Natural killer cell (primary cell): ENCODE results near the gene CCDC88B. TPM values are rescaled to one million over a fixed set of nuclear protein-coding genes. Genes with fewer than 3 reads are reported as not detected.

Experiments used
- ATAC-seq, 3 donors: fragments of 150-1000 bp in 2 of 3; fragments of 200-7000 bp in 1 of 3; cut with Tn5 transposase; 1 replicate in 1 of 3; 2 replicates in 2 of 3; pipeline ENCODE4 v1.10.0; 2021; ENCODE audit warnings: mild to moderate bottlenecking in 2 of 3, moderate library complexity in 2 of 3
- DNase-seq, 2 donors: peaks; one replicate each; pipeline versions ENCODE4 v3.0.0 to v3.0.0-alpha.2; 2013 to 2021; ENCODE audit warnings: mixed read lengths in 1 of 2
- H3K27ac ChIP-seq: one replicate; pipeline ENCODE4 v1.5.1; 2013; ENCODE audit warnings: mild to moderate bottlenecking, low read length
- H3K27me3 ChIP-seq: one replicate; pipeline ENCODE4 v1.6.1; 2013; ENCODE audit warnings: low read length; ENCODE audit not compliant: control insufficient read depth, insufficient read depth
- H3K36me3 ChIP-seq: one replicate; pipeline ENCODE4 v1.6.1; 2013; ENCODE audit warnings: low read length; ENCODE audit not compliant: control insufficient read depth, insufficient read depth
- H3K4me1 ChIP-seq: one replicate; pipeline ENCODE4 v1.6.1; 2013; ENCODE audit warnings: low read length; ENCODE audit not compliant: control insufficient read depth, insufficient read depth
- H3K4me3 ChIP-seq: one replicate; pipeline ENCODE4 v1.5.1; 2013; ENCODE audit warnings: low read length
- H3K9me3 ChIP-seq: one replicate; pipeline ENCODE4 v1.6.1; 2013; ENCODE audit warnings: low read length; ENCODE audit not compliant: control insufficient read depth, insufficient read depth
- H3K27ac Mint-ChIP-seq, 2 donors: one replicate each; pipeline ENCODE4 v1.8.0; 2022; ENCODE audit warnings: mild to moderate bottlenecking in 2 of 2, mixed read lengths in 2 of 2, moderate library complexity in 1 of 2
- H3K27me3 Mint-ChIP-seq, 2 donors: one replicate each; pipeline ENCODE4 v1.8.0; 2022; ENCODE audit warnings: low read depth in 2 of 2, mixed read lengths in 2 of 2
- H3K36me3 Mint-ChIP-seq: one replicate; pipeline ENCODE4 v1.8.0; 2022; ENCODE audit warnings: mixed read lengths
- H3K4me1 Mint-ChIP-seq, 2 donors: one replicate each; pipeline ENCODE4 v1.8.0; 2022; ENCODE audit warnings: mixed read lengths in 2 of 2
- H3K4me3 Mint-ChIP-seq: one replicate; pipeline ENCODE4 v1.8.0; 2022; ENCODE audit warnings: mild to moderate bottlenecking, moderate library complexity, mixed read lengths
- H3K9me3 Mint-ChIP-seq, 2 donors: one replicate each; pipeline ENCODE4 v1.8.0; 2022; ENCODE audit warnings: mixed read lengths in 2 of 2
- WGBS: methylation state at CpG from one replicate; pipeline ENCODE4 v1.1.7; 2013; ENCODE audit warnings: missing lambda C conversion rate; ENCODE audit not compliant: insufficient coverage; 5-methylcytosine and 5-hydroxymethylcytosine counted together
- intact Hi-C: fragments of 100-400 bp; cut with micrococcal nuclease; formaldehyde crosslinking; loops from one replicate; pipeline ENCODE4 v1.14.2; 2022
- total RNA-seq, 4 donors: library from RNA; stranded (reverse); fragments of 120-200 nt in 1 of 4; gene quantifications; one replicate each; pipeline versions ENCODE4 v1.2.3 to v1.2.4, GENCODE V29; 2013 to 2022
- TF ChIP-seq, protein P1 (sequence below): fragments of 200-600 bp; IDR thresholded peaks from one replicate; pipeline ENCODE4 v1.8.0; 2022; ENCODE audit warnings: antibody characterized with exemption

The CCDC88B gene
- total RNA-seq, 3 donors from 2014 or later (not counting 1 experiment from before 2014, with no cell fraction given), result 262 to 276 (median 272) TPM

DNA sequence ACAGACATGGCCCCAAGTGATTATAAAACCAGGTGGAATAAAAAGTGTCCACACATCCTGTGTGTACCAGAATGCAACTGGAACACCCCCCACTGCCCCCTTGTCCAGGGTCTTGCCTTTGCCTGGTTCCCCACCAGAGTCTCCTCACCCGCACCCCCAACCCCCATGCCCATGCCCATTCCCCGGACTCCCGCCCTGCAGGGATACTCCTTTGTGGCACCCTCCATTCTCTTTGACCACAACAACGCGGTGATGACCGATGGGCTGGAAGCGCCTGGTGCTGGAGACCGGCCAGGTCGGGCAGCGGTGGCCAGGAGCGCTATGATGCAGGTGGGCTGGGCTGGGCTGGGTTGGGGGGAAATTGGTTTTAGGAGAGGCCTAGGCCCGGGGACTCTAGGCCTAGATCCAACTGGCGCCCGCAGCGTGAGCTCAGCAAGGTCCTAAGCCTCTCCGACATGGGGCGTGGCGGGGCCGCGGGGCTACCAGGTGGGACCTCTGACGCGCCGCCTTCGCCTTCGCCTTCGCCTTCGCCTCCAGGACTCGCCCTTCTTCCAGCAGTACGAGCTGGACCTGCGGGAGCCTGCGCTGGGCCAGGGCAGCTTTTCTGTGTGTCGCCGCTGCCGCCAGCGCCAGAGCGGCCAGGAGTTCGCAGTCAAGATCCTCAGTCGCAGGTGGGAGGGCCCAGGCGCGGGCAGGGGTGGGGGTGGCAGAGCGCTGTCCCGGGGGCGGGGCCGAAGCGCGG, 28.1 kb downstream of the CCDC88B start:
- H3K27me3 Mint-ChIP-seq, result no peaks in the 10 kb centered on the region
- Histone ChIP-seq H3K36me3 (peaks cover 44% of the 10 kb centered on the region), H3K27ac (no peak overlapping the region), H3K4me1 (no peaks in the 10 kb centered on the region), H3K4me3 (no peak overlapping the region), H3K9me3 (no peaks in the 10 kb centered on the region), H3K27me3 (no peaks in the 10 kb centered on the region)
- intact Hi-C loops, result no loop called here
- no peak overlapping the region for H3K27ac Mint-ChIP-seq
- DNase-seq (no peak), ATAC-seq (no peak)
- H3K36me3 Mint-ChIP-seq, result peaks cover 7% of the 10 kb centered on the region
- peaks cover 0 to 5% of the 10 kb centered on the region in 2 donors for H3K4me1 Mint-ChIP-seq
- TF ChIP-seq, protein P1, sequence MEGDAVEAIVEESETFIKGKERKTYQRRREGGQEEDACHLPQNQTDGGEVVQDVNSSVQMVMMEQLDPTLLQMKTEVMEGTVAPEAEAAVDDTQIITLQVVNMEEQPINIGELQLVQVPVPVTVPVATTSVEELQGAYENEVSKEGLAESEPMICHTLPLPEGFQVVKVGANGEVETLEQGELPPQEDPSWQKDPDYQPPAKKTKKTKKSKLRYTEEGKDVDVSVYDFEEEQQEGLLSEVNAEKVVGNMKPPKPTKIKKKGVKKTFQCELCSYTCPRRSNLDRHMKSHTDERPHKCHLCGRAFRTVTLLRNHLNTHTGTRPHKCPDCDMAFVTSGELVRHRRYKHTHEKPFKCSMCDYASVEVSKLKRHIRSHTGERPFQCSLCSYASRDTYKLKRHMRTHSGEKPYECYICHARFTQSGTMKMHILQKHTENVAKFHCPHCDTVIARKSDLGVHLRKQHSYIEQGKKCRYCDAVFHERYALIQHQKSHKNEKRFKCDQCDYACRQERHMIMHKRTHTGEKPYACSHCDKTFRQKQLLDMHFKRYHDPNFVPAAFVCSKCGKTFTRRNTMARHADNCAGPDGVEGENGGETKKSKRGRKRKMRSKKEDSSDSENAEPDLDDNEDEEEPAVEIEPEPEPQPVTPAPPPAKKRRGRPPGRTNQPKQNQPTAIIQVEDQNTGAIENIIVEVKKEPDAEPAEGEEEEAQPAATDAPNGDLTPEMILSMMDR, result no peak
- 97% methylated on average over 46 of the region's 46 CpGs for WGBS
- H3K9me3 Mint-ChIP-seq, result no peaks in the 10 kb centered on the region
- no peak overlapping the region for H3K4me3 Mint-ChIP-seq

DNA sequence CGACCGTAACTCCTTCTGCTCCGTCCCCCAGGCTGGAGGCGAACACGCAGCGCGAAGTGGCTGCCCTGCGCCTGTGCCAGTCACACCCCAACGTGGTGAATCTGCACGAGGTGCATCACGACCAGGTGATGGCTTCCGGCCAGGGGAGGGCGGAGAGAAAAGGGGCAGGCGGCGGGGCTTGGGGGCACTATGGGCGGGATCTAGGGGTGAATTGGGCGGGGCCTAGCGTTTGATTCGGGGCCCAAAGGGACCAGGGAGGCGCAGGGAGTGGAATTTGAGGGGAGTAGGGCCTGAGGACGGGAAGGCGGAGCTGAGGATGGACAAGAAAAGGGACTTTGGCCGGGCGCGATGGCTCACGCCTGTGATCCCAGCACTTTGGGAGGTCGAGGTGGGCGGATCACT, 28.7 kb downstream of the CCDC88B start:
- no peak for ATAC-seq
- Mint-ChIP-seq H3K4me1 (peaks cover 0 to 5% of the 10 kb centered on the region in 2 donors), H3K9me3 (no peaks in the 10 kb centered on the region), H3K27me3 (no peaks in the 10 kb centered on the region), H3K36me3 (peaks cover 7% of the 10 kb centered on the region), H3K4me3 (no peak overlapping the region), H3K27ac (no peak overlapping the region)
- Histone ChIP-seq H3K9me3 (no peaks in the 10 kb centered on the region), H3K27me3 (no peaks in the 10 kb centered on the region), H3K4me1 (no peaks in the 10 kb centered on the region), H3K27ac (no peak overlapping the region), H3K36me3 (peaks cover 41% of the 10 kb centered on the region), H3K4me3 (no peak overlapping the region)
- TF ChIP-seq, protein P1, result no peak
- DNase-seq, result no peak
- WGBS, result 98% methylated on average over 28 of the region's 28 CpGs
- intact Hi-C loops, result no loop called here

DNA sequence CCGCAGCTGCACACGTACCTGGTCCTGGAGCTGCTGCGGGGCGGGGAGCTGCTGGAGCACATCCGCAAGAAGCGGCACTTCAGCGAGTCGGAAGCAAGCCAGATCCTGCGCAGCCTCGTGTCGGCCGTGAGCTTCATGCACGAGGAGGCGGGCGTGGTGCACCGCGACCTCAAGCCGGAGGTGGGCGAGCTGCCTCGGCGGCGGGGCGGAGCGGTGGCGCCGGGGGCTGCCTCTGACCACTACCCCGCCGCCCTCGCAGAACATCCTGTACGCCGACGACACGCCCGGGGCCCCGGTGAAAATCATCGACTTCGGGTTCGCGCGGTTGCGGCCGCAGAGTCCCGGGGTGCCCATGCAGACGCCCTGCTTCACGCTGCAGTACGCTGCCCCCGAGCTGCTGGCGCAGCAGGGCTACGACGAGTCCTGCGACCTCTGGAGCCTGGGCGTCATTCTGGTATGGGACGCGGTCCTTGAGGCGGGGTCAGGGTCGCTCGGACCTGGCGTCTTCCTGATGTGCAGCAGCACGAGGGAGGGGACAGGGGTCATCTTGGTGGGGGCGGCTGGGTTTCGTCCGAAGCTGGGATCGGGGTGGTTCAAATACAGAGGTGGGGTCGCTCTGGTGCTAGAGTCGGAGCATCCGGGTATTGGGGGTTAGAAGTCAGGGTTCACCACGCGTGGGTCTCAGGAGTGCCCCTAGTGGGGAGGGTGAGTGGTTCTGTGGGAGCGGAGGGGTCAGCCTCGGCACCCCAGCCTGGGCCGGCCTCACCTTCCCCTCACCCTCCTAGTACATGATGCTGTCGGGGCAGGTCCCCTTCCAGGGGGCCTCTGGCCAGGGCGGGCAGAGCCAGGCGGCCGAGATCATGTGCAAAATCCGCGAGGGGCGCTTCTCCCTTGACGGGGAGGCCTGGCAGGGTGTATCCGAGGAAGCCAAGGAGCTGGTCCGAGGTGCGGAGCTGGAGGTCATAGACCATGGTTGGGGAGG, 29.7 kb downstream of the CCDC88B start:
- WGBS, result 97% methylated on average over 77 of the region's 82 CpGs
- ATAC-seq (no peak), DNase-seq (no peak)
- no peaks in the 10 kb centered on the region for H3K9me3 ChIP-seq
- no peaks in the 10 kb centered on the region for H3K27me3 Mint-ChIP-seq
- H3K27ac ChIP-seq, result no peak overlapping the region
- H3K36me3 Mint-ChIP-seq, result peaks cover 7% of the 10 kb centered on the region
- peaks cover 0 to 5% of the 10 kb centered on the region in 2 donors for H3K4me1 Mint-ChIP-seq
- H3K4me3 ChIP-seq, result no peak overlapping the region
- no peaks in the 10 kb centered on the region for H3K4me1 ChIP-seq
- no peak overlapping the region for H3K27ac Mint-ChIP-seq
- intact Hi-C loops, result no loop called here
- TF ChIP-seq, protein P1, result no peak
- H3K36me3 ChIP-seq, result peaks cover 38% of the 10 kb centered on the region
- no peaks in the 10 kb centered on the region for H3K9me3 Mint-ChIP-seq
- no peak overlapping the region for H3K4me3 Mint-ChIP-seq
- H3K27me3 ChIP-seq, result no peaks in the 10 kb centered on the region
